ENCODE results near the gene BAHCC1.

DNA sequence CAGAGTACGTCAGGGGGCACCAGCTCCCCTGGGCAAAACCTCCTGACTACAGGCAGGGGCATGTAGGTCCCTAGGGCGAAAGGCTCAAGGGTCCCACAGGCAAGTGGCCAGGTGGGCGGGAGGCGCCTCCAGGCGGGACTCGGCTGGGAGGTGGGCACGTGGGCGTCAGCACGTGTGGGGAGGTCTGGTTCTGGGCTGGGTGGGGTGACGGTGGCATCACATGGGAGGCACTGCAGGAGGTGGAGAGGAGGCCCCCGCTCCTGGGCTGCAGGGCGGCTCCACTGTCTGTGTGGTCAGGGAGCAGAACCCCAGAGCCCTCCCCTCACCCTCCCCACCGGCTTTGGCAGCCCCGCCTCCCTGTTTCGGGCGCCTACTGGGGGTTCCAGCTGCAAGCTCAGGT lies 64.6 kb downstream of the BAHCC1 start:
- TF ChIP-seq POLR2A (IDR thresholded peaks at IDR 0.05; ENCODE audit: low read length) (no peak), GATA1 (IDR thresholded peaks at IDR 0.05; ENCODE audit: low read depth, low read length) (no peak)
